Globus pallidus (tissue), 1 donor: Measurements from ENCODE around the gene ZNF296.

Experiments used
- DNase-seq: peaks from one replicate; pipeline ENCODE4 v3.0.0-alpha.2; 2015; ENCODE audit warnings: low spot score

The ZNF296 gene

GRCh38 chr19:45058622-45059159 lies 17.6 kb downstream of the ZNF296 start:
- DNase-seq, result no peak

GRCh38 chr19:45057444-45057843 lies 18.8 kb downstream of the ZNF296 start:
- no peak for DNase-seq

- no peak for DNase-seq
Measured at GRCh38 chr19:45056831-45057230, 19.4 kb downstream of the ZNF296 start.

- no peak for DNase-seq
Measured at GRCh38 chr19:45051929-45052579, 24.2 kb downstream of the ZNF296 start.

GRCh38 chr19:45050036-45050435 lies 26.2 kb downstream of the ZNF296 start:
- no peak for DNase-seq

- DNase-seq, result peak; percentile 51
Measured at GRCh38 chr19:45049073-45049736, 27.1 kb downstream of the ZNF296 start.

GRCh38 chr19:45047188-45047797 lies 29.0 kb downstream of the ZNF296 start:
- DNase-seq, result no peak

GRCh38 chr19:45046355-45046754 lies 29.9 kb downstream of the ZNF296 start:
- no peak for DNase-seq

GRCh38 chr19:45045671-45046353 lies 30.5 kb downstream of the ZNF296 start:
- DNase-seq, result peak; percentile 99

- DNase-seq, result no peak
Measured at GRCh38 chr19:45041125-45041524, 35.2 kb downstream of the ZNF296 start.

GRCh38 chr19:45040059-45040771 lies 36.1 kb downstream of the ZNF296 start:
- no peak for DNase-seq

- DNase-seq, result peak; percentile 90
Measured at GRCh38 chr19:45038931-45039893, 37.1 kb downstream of the ZNF296 start, which contains the start of gene CLASRP. TSS of gene CLASRP (plus strand) at chr19:45039045. CDS start at chr19:45040213, 1,168 bp downstream.

GRCh38 chr19:45037393-45038169 lies 38.7 kb downstream of the ZNF296 start:
- no peak for DNase-seq

GRCh38 chr19:45035755-45036154 lies 40.5 kb downstream of the ZNF296 start:
- no peak for DNase-seq

- DNase-seq, result no peak
Measured at GRCh38 chr19:45032421-45032820, 43.9 kb downstream of the ZNF296 start.

GRCh38 chr19:45030825-45031224 lies 45.5 kb downstream of the ZNF296 start:
- DNase-seq, result no peak

GRCh38 chr19:45027371-45027770 lies 48.9 kb downstream of the ZNF296 start:
- DNase-seq, result no peak

- no peak for DNase-seq
Measured at GRCh38 chr19:45025264-45025663, 51.0 kb downstream of the ZNF296 start.

- DNase-seq, result no peak
Measured at GRCh38 chr19:45023048-45023447, 53.2 kb downstream of the ZNF296 start.

GRCh38 chr19:45021971-45022370 lies 54.3 kb downstream of the ZNF296 start:
- DNase-seq, result no peak
